Karpas-422 (cell line): ENCODE data around the gene ACKR4. TPM values are rescaled to one million over a fixed set of nuclear protein-coding genes. Genes with fewer than 3 reads are reported as not detected.
"Not testable (repeated sequence)": the region's sequence is repeated elsewhere in the genome, so short reads cannot be mapped to it uniquely, and the experiment has no call there.

Source experiments
- DNase-seq: peaks from one replicate; pipeline ENCODE4 v3.0.0-alpha.2; 2015
- H2AFZ ChIP-seq: fragments of 200-600 bp; sonication (generic); 2 replicates; pipeline ENCODE4 v1.6.1; 2014; ENCODE audit warnings: antibody characterized with exemption, low read length, mixed read lengths
- H3K27ac ChIP-seq: fragments of 200-600 bp; sonication (generic); 2 replicates; pipeline ENCODE4 v1.5.1; 2014; ENCODE audit warnings: mild to moderate bottlenecking, low read length, moderate library complexity
- H3K27me3 ChIP-seq: fragments of 200-600 bp; sonication (generic); 2 replicates; pipeline ENCODE4 v1.6.1; 2014; ENCODE audit warnings: low read length, mixed read lengths
- H3K36me3 ChIP-seq: fragments of 200-600 bp; sonication (generic); 2 replicates; pipeline ENCODE4 v1.6.1; 2014; ENCODE audit warnings: low read length, mixed read lengths; ENCODE audit not compliant: insufficient read depth
- H3K4me1 ChIP-seq: fragments of 200-600 bp; sonication (generic); 2 replicates; pipeline ENCODE4 v1.6.1; 2014; ENCODE audit warnings: mild to moderate bottlenecking, low read length, mixed read lengths
- H3K4me2 ChIP-seq: fragments of 200-600 bp; sonication (generic); 2 replicates; pipeline ENCODE4 v1.6.1; 2014; ENCODE audit warnings: low read length, low read depth, mild to moderate bottlenecking; ENCODE audit not compliant: poor library complexity, severe bottlenecking
- H3K4me3 ChIP-seq: fragments of 200-600 bp; sonication (generic); 2 replicates; pipeline ENCODE4 v1.5.1; 2014; ENCODE audit warnings: mild to moderate bottlenecking, antibody characterized with exemption, low read length, mixed read lengths
- H3K79me2 ChIP-seq: fragments of 200-600 bp; sonication (generic); 2 replicates; pipeline ENCODE4 v1.6.1; 2014; ENCODE audit warnings: mild to moderate bottlenecking, low read length, mixed read lengths
- H3K9ac ChIP-seq: fragments of 200-600 bp; sonication (generic); 2 replicates; pipeline ENCODE4 v1.6.0; 2014; ENCODE audit warnings: low read length
- H3K9me2 ChIP-seq: fragments of 200-600 bp; sonication (generic), shearing (Covaris generic); replicated peaks from 2 replicates; pipeline ENCODE4 v1.6.0; 2014; ENCODE audit warnings: mild to moderate bottlenecking, low read length, moderate library complexity; ENCODE audit not compliant: insufficient read depth
- H3K9me3 ChIP-seq: fragments of 300-700, 200-600 bp; sonication (generic); 2 replicates; pipeline ENCODE4 v1.6.1; 2014; ENCODE audit warnings: low read length, mixed read lengths
- H4K20me1 ChIP-seq: fragments of 200-600 bp; sonication (generic); 2 replicates; pipeline ENCODE4 v1.6.1; 2014; ENCODE audit warnings: mild to moderate bottlenecking, antibody characterized with exemption, low read length, low read depth; ENCODE audit not compliant: insufficient read depth
- total RNA-seq: library from RNA; depleted of rRNA; stranded (reverse); fragments of >200 nt; shearing (Covaris generic); gene quantifications from 2 replicates; pipeline ENCODE4 v1.2.3, GENCODE V29; 2014; ENCODE audit warnings: low replicate concordance

The ACKR4 gene
- total RNA-seq, 1 experiment from 2014 or later = 8.4 TPM

GRCh38 chr3:132596326-132596725 is 744 bp upstream of the ACKR4 start:
- no peaks in the 10 kb centered on the region for H3K9me3 ChIP-seq
- H3K36me3 ChIP-seq = peaks cover 3% of the 10 kb centered on the region; the same call in 1 of the 2 replicates
- peaks cover 57% of the 10 kb centered on the region for H3K4me1 ChIP-seq
- no peak overlapping the region for H2AFZ ChIP-seq
- H3K27ac ChIP-seq = peak overlapping the region; percentile 73
- no peaks in the 10 kb centered on the region for H4K20me1 ChIP-seq
- H3K9me2 ChIP-seq = no peaks in the 10 kb centered on the region
- peak; percentile 63 for DNase-seq
- H3K79me2 ChIP-seq = peaks cover 10% of the 10 kb centered on the region
- H3K4me3 ChIP-seq = peak overlapping the region; percentile 60; the same call in 1 of the 2 replicates
- peak overlapping the region; percentile 62 for H3K4me2 ChIP-seq
- no peaks in the 10 kb centered on the region for H3K27me3 ChIP-seq
- H3K9ac ChIP-seq = peak overlapping the region; percentile 32

GRCh38 chr3:132597660-132598059 is 590 bp downstream of the ACKR4 start:
- Histone ChIP-seq H3K9me3 (no peaks in the 10 kb centered on the region), H3K36me3 (peaks cover 6% of the 10 kb centered on the region), H3K79me2 (peaks cover 10% of the 10 kb centered on the region), H4K20me1 (no peaks in the 10 kb centered on the region), H3K27ac (peak overlapping the region; percentile 73), H2AFZ (0 out of 2 replicates have a peak overlapping the region, but pooled peaks have one; percentile 4), H3K4me1 (peaks cover 57% of the 10 kb centered on the region), H3K9ac (peak overlapping the region; percentile 61), H3K4me3 (peak overlapping the region; percentile 60), H3K4me2 (peak overlapping the region; percentile 62), H3K27me3 (no peaks in the 10 kb centered on the region), H3K9me2 (no peaks in the 10 kb centered on the region)
- DNase-seq = no peak

- H2AFZ ChIP-seq = 0 out of 2 replicates have a peak overlapping the region, but pooled peaks have one; percentile 1
- peak overlapping the region; percentile 73 for H3K27ac ChIP-seq
- H4K20me1 ChIP-seq = no peaks in the 10 kb centered on the region
- H3K9ac ChIP-seq = peak overlapping the region; percentile 61
- H3K4me2 ChIP-seq = peak overlapping the region; percentile 62
- H3K4me1 ChIP-seq = peaks cover 56% of the 10 kb centered on the region
- peak overlapping the region; percentile 60 for H3K4me3 ChIP-seq
- no peaks in the 10 kb centered on the region for H3K9me3 ChIP-seq
- no peaks in the 10 kb centered on the region for H3K9me2 ChIP-seq
- no peaks in the 10 kb centered on the region for H3K27me3 ChIP-seq
- peaks cover 10% of the 10 kb centered on the region for H3K79me2 ChIP-seq
- DNase-seq = no peak
- H3K36me3 ChIP-seq = peaks cover 6% of the 10 kb centered on the region
Observed at GRCh38 chr3:132598181-132598580, 1.1 kb downstream of the ACKR4 start.

GRCh38 chr3:132600614-132601013 is 3.5 kb downstream of the ACKR4 start:
- not testable (repeated sequence) for H3K27ac ChIP-seq, H3K4me3 ChIP-seq, H3K36me3 ChIP-seq, H3K9me3 ChIP-seq, H3K9me2 ChIP-seq, H4K20me1 ChIP-seq, H3K9ac ChIP-seq, H3K27me3 ChIP-seq, DNase-seq, H2AFZ ChIP-seq, H3K4me2 ChIP-seq
- Histone ChIP-seq H3K4me1 (peaks cover 32% of the 10 kb centered on the region), H3K79me2 (peaks cover 10% of the 10 kb centered on the region)

GRCh38 chr3:132605374-132605792 is 8.3 kb downstream of the ACKR4 start:
- Histone ChIP-seq H4K20me1 (no peaks in the 10 kb centered on the region), H3K9ac (no peak overlapping the region), H3K4me1 (no peaks in the 10 kb centered on the region), H3K27ac (no peak overlapping the region), H3K79me2 (no peaks in the 10 kb centered on the region), H3K9me2 (no peaks in the 10 kb centered on the region), H3K4me2 (no peak overlapping the region), H3K27me3 (no peaks in the 10 kb centered on the region), H3K4me3 (no peak overlapping the region), H3K36me3 (peaks cover 3% of the 10 kb centered on the region; the same call in 1 of the 2 replicates), H2AFZ (no peak overlapping the region), H3K9me3 (no peaks in the 10 kb centered on the region)
- no peak for DNase-seq

- Histone ChIP-seq H4K20me1 (no peaks in the 10 kb centered on the region), H2AFZ (no peak overlapping the region), H3K27me3 (no peaks in the 10 kb centered on the region), H3K4me2 (no peak overlapping the region), H3K9me2 (no peaks in the 10 kb centered on the region), H3K9ac (no peak overlapping the region), H3K4me3 (no peak overlapping the region), H3K27ac (no peak overlapping the region), H3K4me1 (no peaks in the 10 kb centered on the region), H3K9me3 (no peaks in the 10 kb centered on the region), H3K79me2 (no peaks in the 10 kb centered on the region), H3K36me3 (peaks cover 3% of the 10 kb centered on the region; the same call in 1 of the 2 replicates)
- DNase-seq = no peak
Observed at GRCh38 chr3:132606085-132606484, 9.0 kb downstream of the ACKR4 start.

- not testable (repeated sequence) for H3K27ac ChIP-seq, H3K27me3 ChIP-seq, DNase-seq, H3K36me3 ChIP-seq, H3K4me2 ChIP-seq, H4K20me1 ChIP-seq, H3K4me1 ChIP-seq, H2AFZ ChIP-seq, H3K9me2 ChIP-seq, H3K9me3 ChIP-seq, H3K9ac ChIP-seq, H3K79me2 ChIP-seq, H3K4me3 ChIP-seq
Observed at GRCh38 chr3:132606620-132607019, 9.6 kb downstream of the ACKR4 start.

GRCh38 chr3:132615301-132615700 is 18.2 kb downstream of the ACKR4 start:
- not testable (repeated sequence) for DNase-seq, H4K20me1 ChIP-seq, H3K9ac ChIP-seq, H3K9me3 ChIP-seq, H3K9me2 ChIP-seq, H3K27ac ChIP-seq, H3K4me1 ChIP-seq, H3K27me3 ChIP-seq, H3K4me2 ChIP-seq, H3K36me3 ChIP-seq, H3K4me3 ChIP-seq, H2AFZ ChIP-seq, H3K79me2 ChIP-seq

GRCh38 chr3:132615881-132616280 is 18.8 kb downstream of the ACKR4 start:
- Histone ChIP-seq H3K4me2 (no peak overlapping the region), H3K27ac (no peak overlapping the region), H4K20me1 (no peaks in the 10 kb centered on the region), H3K9me3 (no peaks in the 10 kb centered on the region), H3K27me3 (no peaks in the 10 kb centered on the region), H3K4me3 (no peak overlapping the region), H3K4me1 (no peaks in the 10 kb centered on the region), H3K9me2 (no peaks in the 10 kb centered on the region), H3K36me3 (no peaks in the 10 kb centered on the region; the same call in 1 of the 2 replicates), H3K9ac (no peak overlapping the region), H2AFZ (no peak overlapping the region), H3K79me2 (no peaks in the 10 kb centered on the region)
- no peak for DNase-seq
